Neural progenitor cell (in vitro differentiated cells): ENCODE results near the gene EHBP1. TPM values are rescaled to one million over a fixed set of nuclear protein-coding genes. Genes with fewer than 3 reads are reported as not detected.

Source experiments
- DNase-seq: peaks from one replicate; pipeline ENCODE4 v3.0.0-alpha.2; 2016; ENCODE audit warnings: low spot score
- H2AFZ ChIP-seq: fragments of 200-600 bp; sonication (generic); replicated peaks from 2 replicates; pipeline ENCODE4 v1.6.1; 2016; ENCODE audit warnings: antibody characterized with exemption
- H3F3A ChIP-seq: fragments of 200-600 bp; sonication (generic); 2 replicates; pipeline ENCODE4 v1.6.1; 2016; ENCODE audit warnings: antibody characterized with exemption, low read depth
- H3K27ac ChIP-seq: fragments of 200-600 bp; sonication (generic); 2 replicates; pipeline ENCODE4 v1.5.1; 2016; ENCODE audit warnings: mild to moderate bottlenecking
- H3K27me3 ChIP-seq: fragments of 200-600 bp; sonication (generic); 2 replicates; pipeline ENCODE4 v1.6.1; 2016; ENCODE audit warnings: mild to moderate bottlenecking, moderate library complexity
- H3K36me3 ChIP-seq: fragments of 200-600 bp; sonication (generic); 2 replicates; pipeline ENCODE4 v1.5.1; 2016
- H3K4me1 ChIP-seq: fragments of 200-600 bp; sonication (generic); 2 replicates; pipeline ENCODE4 v1.6.1; 2016; ENCODE audit warnings: mixed run types
- H3K4me2 ChIP-seq: fragments of 200-600 bp; sonication (generic); 2 replicates; pipeline ENCODE4 v1.6.1; 2016
- H3K4me3 ChIP-seq: fragments of 200-600 bp; sonication (generic); 2 replicates; pipeline ENCODE4 v1.5.1; 2016
- H3K79me2 ChIP-seq: fragments of 200-600 bp; sonication (generic); 2 replicates; pipeline ENCODE4 v1.6.1; 2016; ENCODE audit warnings: low read depth
- H3K9ac ChIP-seq: fragments of 200-600 bp; sonication (generic); 2 replicates; pipeline ENCODE4 v1.6.1; 2016
- H3K9me3 ChIP-seq: fragments of 200-600 bp; sonication (generic); 2 replicates; pipeline ENCODE4 v1.5.1; 2016; ENCODE audit warnings: low read depth
- H4K20me1 ChIP-seq: fragments of 200-600 bp; sonication (generic); 2 replicates; pipeline ENCODE4 v1.6.1; 2016; ENCODE audit warnings: low read depth
- H3K27ac Mint-ChIP-seq: 3 replicates; pipeline ENCODE4 v1.8.0; 2021; ENCODE audit warnings: mixed read lengths
- H3K27me3 Mint-ChIP-seq: 2 replicates; pipeline ENCODE4 v1.8.0; 2022; ENCODE audit warnings: low read depth, mild to moderate bottlenecking, inconsistent platforms, moderate library complexity, mixed read lengths; ENCODE audit not compliant: insufficient read depth
- H3K36me3 Mint-ChIP-seq: 3 replicates; pipeline ENCODE4 v1.8.0; 2021; ENCODE audit warnings: mixed read lengths
- H3K4me1 Mint-ChIP-seq: 3 replicates; pipeline ENCODE4 v1.8.0; 2021; ENCODE audit warnings: mixed read lengths
- H3K4me3 Mint-ChIP-seq: 3 replicates; pipeline ENCODE4 v1.8.0; 2021; ENCODE audit warnings: mild to moderate bottlenecking, moderate library complexity, mixed read lengths
- H3K9me3 Mint-ChIP-seq: 3 replicates; pipeline ENCODE4 v1.8.0; 2020; ENCODE audit warnings: mixed read lengths
- CTCF ChIP-seq: fragments of 200-600 bp; sonication (generic); IDR thresholded peaks from 2 replicates; pipeline ENCODE4 v1.5.1; 2017; ENCODE audit warnings: antibody characterized with exemption, mild to moderate bottlenecking
- EZH2 ChIP-seq: fragments of 200-600 bp; sonication (generic); IDR thresholded peaks from 2 replicates; pipeline ENCODE4 v1.6.1; 2017; ENCODE audit warnings: antibody characterized with exemption, mild to moderate bottlenecking, moderate library complexity
- EZH2phosphoT487 ChIP-seq: fragments of 200-600 bp; sonication (generic); IDR thresholded peaks from 2 replicates; pipeline ENCODE4 v1.6.1; 2017; ENCODE audit warnings: antibody characterized with exemption
- total RNA-seq: library from RNA; depleted of rRNA; stranded (reverse); fragments of >200 nt; gene quantifications from 2 replicates; pipeline ENCODE4 v1.2.3, GENCODE V29; 2015; ENCODE audit warnings: low replicate concordance

Gene EHBP1
- total RNA-seq, 1 donor from 2014 or later = 65.8 TPM

GRCh38 chr2:62826141-62826540 is 120.6 kb downstream of the EHBP1 start:
- Histone ChIP-seq H3K27me3 (no peaks in the 10 kb centered on the region), H3K4me1 (peaks cover 15% of the 10 kb centered on the region), H3F3A (no peaks in the 10 kb centered on the region), H2AFZ (no peak overlapping the region), H3K9ac (no peak overlapping the region), H3K27ac (no peak overlapping the region), H3K9me3 (no peaks in the 10 kb centered on the region), H3K36me3 (peaks cover 8% of the 10 kb centered on the region), H3K4me2 (no peak overlapping the region), H3K79me2 (peaks cover 12% of the 10 kb centered on the region), H3K4me3 (no peak overlapping the region), H4K20me1 (no peaks in the 10 kb centered on the region)
- Mint-ChIP-seq H3K36me3 (peaks cover 22% of the 10 kb centered on the region), H3K4me1 (no peaks in the 10 kb centered on the region), H3K27me3 (no peaks in the 10 kb centered on the region), H3K4me3 (no peak overlapping the region), H3K9me3 (peaks cover 4% of the 10 kb centered on the region), H3K27ac (no peak overlapping the region)
- DNase-seq = no peak
- TF ChIP-seq EZH2phosphoT487 (no peak), EZH2 (no peak), CTCF (no peak)

- peaks cover 26% of the 10 kb centered on the region for H3K36me3 Mint-ChIP-seq
- no peaks in the 10 kb centered on the region for H3F3A ChIP-seq
- H3K4me2 ChIP-seq = no peak overlapping the region
- H3K79me2 ChIP-seq = peaks cover 12% of the 10 kb centered on the region
- no peaks in the 10 kb centered on the region for H3K4me1 Mint-ChIP-seq
- H3K9me3 Mint-ChIP-seq = peaks cover 4% of the 10 kb centered on the region
- no peak overlapping the region for H3K27ac ChIP-seq
- peaks cover 15% of the 10 kb centered on the region for H3K4me1 ChIP-seq
- TF ChIP-seq EZH2phosphoT487 (no peak), CTCF (no peak), EZH2 (no peak)
- no peak overlapping the region for H3K9ac ChIP-seq
- peaks cover 17% of the 10 kb centered on the region for H3K36me3 ChIP-seq
- H3K27me3 Mint-ChIP-seq = no peaks in the 10 kb centered on the region
- H3K4me3 Mint-ChIP-seq = no peak overlapping the region
- no peak overlapping the region for H3K27ac Mint-ChIP-seq
- no peak for DNase-seq
- no peak overlapping the region for H2AFZ ChIP-seq
- no peaks in the 10 kb centered on the region for H3K27me3 ChIP-seq
- no peaks in the 10 kb centered on the region for H3K9me3 ChIP-seq
- no peak overlapping the region for H3K4me3 ChIP-seq
- no peaks in the 10 kb centered on the region for H4K20me1 ChIP-seq
Measured at GRCh38 chr2:62826953-62827675, 121.6 kb downstream of the EHBP1 start.

DNA sequence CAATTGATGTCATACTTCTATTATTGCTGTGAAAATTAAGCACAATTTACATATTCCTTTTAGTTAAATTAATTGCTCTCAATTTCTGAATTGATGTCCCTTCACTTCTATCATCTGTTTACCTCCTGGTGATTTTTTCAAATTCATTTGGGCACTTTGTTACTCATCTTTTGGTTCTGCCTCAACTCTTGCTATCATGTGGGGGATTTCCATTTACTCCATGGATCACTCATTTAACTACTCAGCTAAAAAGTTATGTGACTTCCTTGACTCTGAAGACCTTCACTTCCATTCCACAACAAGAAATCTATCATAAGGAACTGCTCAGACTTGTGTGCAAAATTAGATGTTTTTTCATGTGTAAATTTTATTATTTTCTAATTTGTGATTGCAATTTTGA is 126.2 kb downstream of the EHBP1 start:
- peaks cover 51% of the 10 kb centered on the region for H3K36me3 Mint-ChIP-seq
- H3K27ac Mint-ChIP-seq = no peak overlapping the region
- TF ChIP-seq EZH2 (no peak), EZH2phosphoT487 (no peak), CTCF (no peak)

More for the DNA sequence above, 126.2 kb downstream of the EHBP1 start:
- no peaks in the 10 kb centered on the region for H3F3A ChIP-seq
- no peak overlapping the region for H3K4me2 ChIP-seq
- no peaks in the 10 kb centered on the region for H4K20me1 ChIP-seq
- no peaks in the 10 kb centered on the region for H3K79me2 ChIP-seq
- no peaks in the 10 kb centered on the region for H3K4me1 ChIP-seq
- no peak overlapping the region for H2AFZ ChIP-seq
- no peaks in the 10 kb centered on the region for H3K27me3 ChIP-seq
- H3K9me3 Mint-ChIP-seq = peaks cover 24% of the 10 kb centered on the region
- no peaks in the 10 kb centered on the region for H3K4me1 Mint-ChIP-seq
- H3K4me3 Mint-ChIP-seq = no peak overlapping the region
- H3K27me3 Mint-ChIP-seq = no peaks in the 10 kb centered on the region
- peaks cover 8% of the 10 kb centered on the region for H3K9me3 ChIP-seq
- H3K4me3 ChIP-seq = no peak overlapping the region
- H3K9ac ChIP-seq = no peak overlapping the region
- no peak overlapping the region for H3K27ac ChIP-seq
- no peak for DNase-seq
- H3K36me3 ChIP-seq = peaks cover 39% of the 10 kb centered on the region
